IMR-90 (cell line): ENCODE measurements around the gene KAZN. TPM values are rescaled to one million over a fixed set of nuclear protein-coding genes. Genes with fewer than 3 reads are reported as not detected.

Source experiments
- ATAC-seq: fragments of 200-7000 bp; cut with Tn5 transposase; 2 replicates; pipeline ENCODE4 v1.9.1; 2020; ENCODE audit warnings: low read depth, mild to moderate bottlenecking, moderate library complexity
- BruUV-seq: library from RNA; stranded (reverse); fragments of 400-500 nt; replicated peaks from 2 replicates; lab custom pipeline; 2021; lab: Mats Ljungman, UMichigan
- CTCF ChIA-PET: fragments of 300-600 bp; formaldehyde crosslinking; extraction: SDS; loops from one replicate; lab custom pipeline; 2021; ENCODE audit warnings: antibody characterized with exemption; lab: Yijun Ruan, JAX
- POLR2A ChIA-PET: fragments of 300-600 bp; sonication (Branson Sonifier 250); formaldehyde crosslinking; loops from one replicate; lab custom pipeline; 2022; ENCODE audit warnings: antibody characterized with exemption; ENCODE audit not compliant: unreplicated experiment; lab: Charles Lee
- DNase-seq: peaks from one replicate; pipeline ENCODE4 v3.0.0; 2013
- H2AFZ ChIP-seq: replicated peaks from 2 replicates; pipeline ENCODE3; 2013; ENCODE audit warnings: low read length, mild to moderate bottlenecking; ENCODE audit not compliant: poor library complexity
- H2AK5ac ChIP-seq: 2 replicates; pipeline ENCODE4 v1.6.1; 2013; ENCODE audit warnings: low read depth, low read length, inconsistent platforms
- H2AK9ac ChIP-seq: replicated peaks from 2 replicates; pipeline ENCODE3; 2013; ENCODE audit warnings: mild to moderate bottlenecking, low read depth, low read length, moderate library complexity; ENCODE audit not compliant: poor library complexity
- H2BK120ac ChIP-seq: 2 replicates; pipeline ENCODE4 v1.6.1; 2013; ENCODE audit warnings: low read depth, low read length, inconsistent platforms
- H2BK15ac ChIP-seq: 3 replicates; pipeline ENCODE4 v1.6.1; 2013; ENCODE audit warnings: low read depth, low read length, inconsistent platforms
- H2BK20ac ChIP-seq: 2 replicates; pipeline ENCODE4 v1.6.1; 2013; ENCODE audit warnings: low read depth, mild to moderate bottlenecking, inconsistent platforms, low read length, moderate library complexity
- H2BK5ac ChIP-seq: 2 replicates; pipeline ENCODE4 v1.6.1; 2013; ENCODE audit warnings: mild to moderate bottlenecking, low read depth, low read length, inconsistent platforms; ENCODE audit not compliant: poor library complexity, severe bottlenecking
- H3K14ac ChIP-seq: replicated peaks from 2 replicates; pipeline ENCODE4 v1.6.1; 2013; ENCODE audit warnings: low read depth, low read length, inconsistent platforms
- H3K18ac ChIP-seq: 2 replicates; pipeline ENCODE4 v1.6.1; 2013; ENCODE audit warnings: low read depth, low read length, control low read depth
- H3K23ac ChIP-seq: 2 replicates; pipeline ENCODE4 v1.6.1; 2013; ENCODE audit warnings: low read depth, low read length, inconsistent platforms
- H3K27ac ChIP-seq: 2 replicates; pipeline ENCODE4 v1.5.1; 2013; ENCODE audit warnings: mild to moderate bottlenecking, control low read depth, low read length; ENCODE audit not compliant: insufficient read depth
- H3K27me3 ChIP-seq: 2 replicates; pipeline ENCODE4 v1.6.1; 2013; ENCODE audit warnings: low read length; ENCODE audit not compliant: control insufficient read depth, insufficient read depth
- H3K36me3 ChIP-seq: 2 replicates; pipeline ENCODE4 v1.6.1; 2013; ENCODE audit warnings: low read length, mixed read lengths; ENCODE audit not compliant: control insufficient read depth, insufficient read depth
- H3K4ac ChIP-seq: 2 replicates; pipeline ENCODE4 v1.6.1; 2013; ENCODE audit warnings: low read depth, low read length, inconsistent platforms
- H3K4me1 ChIP-seq: 2 replicates; pipeline ENCODE4 v1.6.1; 2013; ENCODE audit warnings: low read length, mixed read lengths; ENCODE audit not compliant: control insufficient read depth, insufficient read depth
- H3K4me2 ChIP-seq: 2 replicates; pipeline ENCODE4 v1.6.1; 2013; ENCODE audit warnings: low read depth, mild to moderate bottlenecking, control low read depth, low read length, moderate library complexity
- H3K4me3 ChIP-seq: 2 replicates; pipeline ENCODE4 v1.5.1; 2013; ENCODE audit warnings: low read depth, mild to moderate bottlenecking, control low read depth, low read length, moderate library complexity; ENCODE audit not compliant: insufficient read depth
- H3K56ac ChIP-seq: 2 replicates; pipeline ENCODE4 v1.6.1; 2013; ENCODE audit warnings: low read length, inconsistent platforms; ENCODE audit not compliant: insufficient read depth; ENCODE audit errors: extremely low read depth
- H3K79me1 ChIP-seq, 2 experiments: 2 replicates each; pipeline ENCODE4 v1.6.1; 2013; ENCODE audit warnings: low read length in 2 of 2, inconsistent platforms in 1 of 2, low read depth in 1 of 2
- H3K9ac ChIP-seq: 2 replicates; pipeline ENCODE4 v1.6.1; 2013; ENCODE audit warnings: low read depth, low read length, control low read depth
- H3K9me1 ChIP-seq: 2 replicates; pipeline ENCODE4 v1.6.1; 2013; ENCODE audit warnings: low read length, inconsistent platforms; ENCODE audit not compliant: insufficient read depth
- H3K9me3 ChIP-seq: 2 replicates; pipeline ENCODE4 v1.6.1; 2013; ENCODE audit warnings: low read length; ENCODE audit not compliant: control insufficient read depth, insufficient read depth
- H4K20me1 ChIP-seq: 2 replicates; pipeline ENCODE4 v1.6.1; 2013; ENCODE audit warnings: low read length, inconsistent platforms; ENCODE audit not compliant: insufficient read depth
- H4K5ac ChIP-seq: 2 replicates; pipeline ENCODE4 v1.6.1; 2013; ENCODE audit warnings: mild to moderate bottlenecking, low read depth, low read length, control low read depth
- H4K8ac ChIP-seq, 2 experiments: 2 replicates each; pipeline ENCODE4 v1.6.1; 2013; ENCODE audit warnings: low read depth in 2 of 2, low read length in 2 of 2, control low read depth in 1 of 2, inconsistent platforms in 1 of 2
- H4K91ac ChIP-seq: 2 replicates; pipeline ENCODE4 v1.6.1; 2013; ENCODE audit warnings: low read depth, low read length, inconsistent platforms; ENCODE audit not compliant: insufficient read depth
- CEBPB ChIP-seq: IDR thresholded peaks from 2 replicates; pipeline ENCODE4 v1.6.1; 2012; ENCODE audit warnings: low read depth, low read length, improper control_type of control experiment
- ELK1 ChIP-seq: fragments of 150-350 bp; IDR thresholded peaks from 2 replicates; pipeline ENCODE4 v1.6.1; 2016; ENCODE audit warnings: low read depth, mild to moderate bottlenecking, low read length, moderate library complexity, borderline replicate concordance
- MAFK ChIP-seq: IDR thresholded peaks from 2 replicates; pipeline ENCODE4 v1.6.1; 2012; ENCODE audit warnings: low read depth, low read length, improper control_type of control experiment
- MAZ ChIP-seq: IDR thresholded peaks from 2 replicates; pipeline ENCODE4 v1.6.1; 2012; ENCODE audit warnings: low read depth, mild to moderate bottlenecking, low read length, improper control_type of control experiment, moderate library complexity, borderline replicate concordance
- MXI1 ChIP-seq: IDR thresholded peaks from 2 replicates; pipeline ENCODE4 v1.6.1; 2012; ENCODE audit warnings: low read depth, mild to moderate bottlenecking, low read length, moderate library complexity, borderline replicate concordance
- POLR2A ChIP-seq: IDR thresholded peaks from 2 replicates; pipeline ENCODE4 v1.6.1; 2012; ENCODE audit warnings: mild to moderate bottlenecking, low read depth, low read length
- RAD21 ChIP-seq: IDR thresholded peaks from 2 replicates; pipeline ENCODE4 v1.6.1; 2012; ENCODE audit warnings: low read length, improper control_type of control experiment
- RCOR1 ChIP-seq: IDR thresholded peaks from 2 replicates; pipeline ENCODE4 v1.6.1; 2012; ENCODE audit warnings: mild to moderate bottlenecking, low read length, improper control_type of control experiment; ENCODE audit not compliant: insufficient replicate concordance
- USF2 ChIP-seq: fragments of 150-350 bp; IDR thresholded peaks from 2 replicates; pipeline ENCODE4 v1.6.1; 2017; ENCODE audit warnings: mild to moderate bottlenecking, antibody characterized with exemption, low read length, low read depth
- WGBS, 2 experiments: methylation state at CpG; one replicate each; pipeline versions ENCODE4 v1.1.5 to v1.1.7; 2013; ENCODE audit warnings: missing lambda C conversion rate in 2 of 2; ENCODE audit not compliant: insufficient read length in 1 of 2; ENCODE audit errors: extremely low coverage in 2 of 2; 5-methylcytosine and 5-hydroxymethylcytosine counted together
- dilution Hi-C: fragments of 300-500 bp; cut with HindIII; formaldehyde crosslinking; loops from one replicate; pipeline ENCODE4 v1.14.3; 2018; ENCODE audit warnings: low sequenced_read_pairs; ENCODE audit not compliant: unreplicated experiment
- in situ Hi-C: fragments of 300-500 bp; cut with MboI; formaldehyde crosslinking; loops from 3 replicates; pipeline ENCODE4 v1.14.3; 2019; ENCODE audit warnings: low sequenced_read_pairs, inconsistent platforms, mixed read lengths
- intact Hi-C: fragments of 100-400 bp; cut with micrococcal nuclease; formaldehyde crosslinking; loops from 2 replicates; pipeline ENCODE4 v1.10.0; 2022
- polyA plus RNA-seq, 3 experiments: library from polyadenylated mRNA; depleted of rRNA; stranded (reverse); fragments of >200 nt; gene quantifications; 2 replicates each; pipeline ENCODE4 v1.2.3, GENCODE V29; 2012; ENCODE audit warnings: low replicate concordance in 1 of 3
- total RNA-seq: library from RNA; depleted of rRNA; stranded (reverse); fragments of >200 nt; gene quantifications from 2 replicates; pipeline ENCODE4 v1.2.3, GENCODE V29; 2012

KAZN gene
- total and polyA plus RNA-seq, 2 of the 4 experiments (the other 2 are of a cell fraction) = 5.2 to 10.5 TPM

GRCh38 chr1:14699620-14700019 is 101.1 kb downstream of the KAZN start:
- Histone ChIP-seq H3K36me3 (no peaks in the 10 kb centered on the region), H3K4ac (no peak overlapping the region), H4K20me1 (no peaks in the 10 kb centered on the region), H3K4me1 (no peaks in the 10 kb centered on the region), H3K27ac (no peak overlapping the region), H3K56ac (no peak overlapping the region), H3K9me3 (no peaks in the 10 kb centered on the region), H2BK5ac (no peak overlapping the region), H3K27me3 (no peaks in the 10 kb centered on the region; the same call in 1 of the 2 replicates), H4K5ac (no peak overlapping the region), H2AFZ (no peak overlapping the region), H3K79me1 (no peaks in the 10 kb centered on the region), H2BK120ac (no peak overlapping the region), H4K8ac (no peak overlapping the region), H3K4me2 (no peak overlapping the region), H3K9ac (no peak overlapping the region), H4K91ac (no peak overlapping the region), H3K23ac (no peak overlapping the region), H3K14ac (no peak overlapping the region), H2AK5ac (no peak overlapping the region), H3K9me1 (no peaks in the 10 kb centered on the region), H2AK9ac (no peak overlapping the region), H3K4me3 (no peak overlapping the region), H2BK20ac (no peak overlapping the region), H3K18ac (no peak overlapping the region), H2BK15ac (no peak overlapping the region)
- no TSS peak for BruUV-seq
- CTCF ChIA-PET = no interaction called here
- dilution Hi-C loops = no loop called here
- no peak for TF ChIP-seq MAZ
- no peak for TF ChIP-seq RCOR1
- no peak for TF ChIP-seq CEBPB
- no peak for TF ChIP-seq ELK1
- no peak for TF ChIP-seq MAFK
- TF ChIP-seq RAD21 = no peak
- TF ChIP-seq USF2 = no peak
- no peak for TF ChIP-seq POLR2A
- no peak for TF ChIP-seq MXI1
- no peak for ATAC-seq
- WGBS, 2 experiments = 55% methylated on average over 6 of the region's 8 CpGs; no CpG with 5 or more reads in 1 of the 2 experiments
- in situ Hi-C loops = no loop called here
- intact Hi-C loops = no loop called here
- POLR2A ChIA-PET = no interaction called here
- DNase-seq = no peak
